Stimulated activated naive CD8-positive, alpha-beta T cell treated with anti-CD3 and anti-CD28 coated beads, Interleukin-15, amount 100 ng/mL, for 72 hours (primary cell): Measurements from ENCODE around the gene KCNMA1.

Source experiments
- ATAC-seq: fragments of 150-1000 bp; cut with Tn5 transposase; 2 replicates; pipeline ENCODE4 v1.10.0; 2021; ENCODE audit warnings: mild to moderate bottlenecking, moderate library complexity
- DNase-seq, 2 donors: peaks; one replicate each; pipeline ENCODE4 v3.0.0; 2021 to 2022
- H3K27ac Mint-ChIP-seq, 2 donors: one replicate each; pipeline ENCODE4 v1.8.0; 2022; ENCODE audit warnings: mild to moderate bottlenecking in 2 of 2, mixed read lengths in 2 of 2, moderate library complexity in 2 of 2
- H3K27me3 Mint-ChIP-seq: one replicate; pipeline ENCODE4 v1.8.0; 2022; ENCODE audit warnings: mixed read lengths
- H3K4me1 Mint-ChIP-seq: one replicate; pipeline ENCODE4 v1.8.0; 2022; ENCODE audit warnings: mild to moderate bottlenecking, mixed read lengths
- H3K4me3 Mint-ChIP-seq, 2 donors: one replicate each; pipeline ENCODE4 v1.8.0; 2022; ENCODE audit warnings: mild to moderate bottlenecking in 2 of 2, mixed read lengths in 2 of 2, moderate library complexity in 1 of 2
- H3K9me3 Mint-ChIP-seq, 2 donors: one replicate each; pipeline ENCODE4 v1.8.0; 2022; ENCODE audit warnings: mixed read lengths in 2 of 2

The KCNMA1 gene

GRCh38 chr10:77051837-77052236 lies 585.8 kb downstream of the KCNMA1 start:
- Mint-ChIP-seq H3K4me1 (no peaks in the 10 kb centered on the region), H3K9me3 (peaks cover 0 to 9% of the 10 kb centered on the region in 2 donors), H3K27ac (no peak overlapping the region), H3K4me3 (no peak overlapping the region), H3K27me3 (peaks cover 13% of the 10 kb centered on the region)
- ATAC-seq: no peak
- no peak for DNase-seq

GRCh38 chr10:77049896-77050295 lies 587.7 kb downstream of the KCNMA1 start:
- peaks cover 13% of the 10 kb centered on the region for H3K27me3 Mint-ChIP-seq
- H3K9me3 Mint-ChIP-seq: peaks cover 0 to 1% of the 10 kb centered on the region in 2 donors
- ATAC-seq (no peak), DNase-seq (no peak)
- no peak overlapping the region for H3K4me3 Mint-ChIP-seq
- no peaks in the 10 kb centered on the region for H3K4me1 Mint-ChIP-seq
- H3K27ac Mint-ChIP-seq: no peak overlapping the region

GRCh38 chr10:77049146-77049545 lies 588.5 kb downstream of the KCNMA1 start:
- peaks cover 13% of the 10 kb centered on the region for H3K27me3 Mint-ChIP-seq
- no peak overlapping the region for H3K27ac Mint-ChIP-seq
- H3K9me3 Mint-ChIP-seq: no peaks in the 10 kb centered on the region
- H3K4me1 Mint-ChIP-seq: no peaks in the 10 kb centered on the region
- no peak for DNase-seq
- no peak for ATAC-seq
- no peak overlapping the region for H3K4me3 Mint-ChIP-seq

- Mint-ChIP-seq H3K27ac (no peak overlapping the region), H3K27me3 (no peaks in the 10 kb centered on the region), H3K9me3 (no peaks in the 10 kb centered on the region), H3K4me1 (peaks cover 6% of the 10 kb centered on the region), H3K4me3 (no peak overlapping the region)
- ATAC-seq (no peak), DNase-seq (no peak)
Measured at GRCh38 chr10:77045085-77045484, 592.5 kb downstream of the KCNMA1 start.

GRCh38 chr10:77043420-77043763 lies 594.2 kb downstream of the KCNMA1 start:
- Mint-ChIP-seq H3K27ac (no peak overlapping the region), H3K4me1 (peaks cover 6% of the 10 kb centered on the region), H3K27me3 (no peaks in the 10 kb centered on the region), H3K4me3 (no peak overlapping the region), H3K9me3 (no peaks in the 10 kb centered on the region)
- DNase-seq (no peak), ATAC-seq (no peak)

- no peak for ATAC-seq
- H3K27ac Mint-ChIP-seq: no peak overlapping the region
- no peak overlapping the region for H3K4me3 Mint-ChIP-seq
- H3K27me3 Mint-ChIP-seq: no peaks in the 10 kb centered on the region
- peaks cover 6% of the 10 kb centered on the region for H3K4me1 Mint-ChIP-seq
- DNase-seq: no peak
- no peaks in the 10 kb centered on the region for H3K9me3 Mint-ChIP-seq
Measured at GRCh38 chr10:77042706-77043419, 594.7 kb downstream of the KCNMA1 start.

- Mint-ChIP-seq H3K27ac (peak overlapping the region in 1 of 2 donors; percentile 85), H3K27me3 (no peaks in the 10 kb centered on the region), H3K4me3 (peak overlapping the region; percentile 20 to 33), H3K9me3 (no peaks in the 10 kb centered on the region), H3K4me1 (peaks cover 6% of the 10 kb centered on the region)
- DNase-seq: peak in 1 of 2 donors; percentile 9
- peak; percentile 61 for ATAC-seq
Measured at GRCh38 chr10:77041636-77042258, 595.9 kb downstream of the KCNMA1 start.

- no peak overlapping the region for H3K27ac Mint-ChIP-seq
- no peaks in the 10 kb centered on the region for H3K9me3 Mint-ChIP-seq
- DNase-seq (no peak), ATAC-seq (no peak)
- no peak overlapping the region for H3K4me3 Mint-ChIP-seq
- H3K27me3 Mint-ChIP-seq: no peaks in the 10 kb centered on the region
- peaks cover 6% of the 10 kb centered on the region for H3K4me1 Mint-ChIP-seq
Measured at GRCh38 chr10:77038407-77038806, 599.2 kb downstream of the KCNMA1 start.

- DNase-seq: no peak
- H3K27me3 Mint-ChIP-seq: peaks cover 5% of the 10 kb centered on the region
- H3K4me1 Mint-ChIP-seq: peaks cover 6% of the 10 kb centered on the region
- no peaks in the 10 kb centered on the region for H3K9me3 Mint-ChIP-seq
- no peak overlapping the region for H3K4me3 Mint-ChIP-seq
- H3K27ac Mint-ChIP-seq: no peak overlapping the region
- no peak for ATAC-seq
Measured at GRCh38 chr10:77037735-77038403, 599.7 kb downstream of the KCNMA1 start.

GRCh38 chr10:77036993-77037734 lies 600.4 kb downstream of the KCNMA1 start:
- ATAC-seq (no peak), DNase-seq (no peak)
- H3K27ac Mint-ChIP-seq: no peak overlapping the region
- H3K4me3 Mint-ChIP-seq: no peak overlapping the region
- H3K4me1 Mint-ChIP-seq: peaks cover 6% of the 10 kb centered on the region
- H3K9me3 Mint-ChIP-seq: no peaks in the 10 kb centered on the region
- peaks cover 6% of the 10 kb centered on the region for H3K27me3 Mint-ChIP-seq

- Mint-ChIP-seq H3K27ac (no peak overlapping the region), H3K9me3 (no peaks in the 10 kb centered on the region), H3K4me3 (no peak overlapping the region), H3K27me3 (peaks cover 6% of the 10 kb centered on the region), H3K4me1 (peaks cover under 1% of the 10 kb centered on the region)
- ATAC-seq: no peak
- DNase-seq: no peak
Measured at GRCh38 chr10:77036276-77036675, 601.3 kb downstream of the KCNMA1 start.

- ATAC-seq (no peak), DNase-seq (no peak)
- H3K4me3 Mint-ChIP-seq: no peak overlapping the region
- H3K4me1 Mint-ChIP-seq: no peaks in the 10 kb centered on the region
- H3K9me3 Mint-ChIP-seq: no peaks in the 10 kb centered on the region
- peaks cover 8% of the 10 kb centered on the region for H3K27me3 Mint-ChIP-seq
- no peak overlapping the region for H3K27ac Mint-ChIP-seq
Measured at GRCh38 chr10:77034795-77035194, 602.8 kb downstream of the KCNMA1 start.

- Mint-ChIP-seq H3K27me3 (peaks cover 13% of the 10 kb centered on the region), H3K27ac (peak overlapping the region in 1 of 2 donors; percentile 55), H3K4me1 (no peaks in the 10 kb centered on the region), H3K9me3 (no peaks in the 10 kb centered on the region), H3K4me3 (no peak overlapping the region)
- ATAC-seq (no peak), DNase-seq (no peak)
Measured at GRCh38 chr10:77034240-77034639, 603.4 kb downstream of the KCNMA1 start.

- Mint-ChIP-seq H3K27me3 (peaks cover 14% of the 10 kb centered on the region), H3K4me1 (no peaks in the 10 kb centered on the region), H3K9me3 (no peaks in the 10 kb centered on the region), H3K27ac (no peak overlapping the region), H3K4me3 (no peak overlapping the region)
- ATAC-seq: no peak
- DNase-seq: no peak
Measured at GRCh38 chr10:77032188-77032570, 605.4 kb downstream of the KCNMA1 start.

- H3K4me1 Mint-ChIP-seq: no peaks in the 10 kb centered on the region
- DNase-seq (no peak), ATAC-seq (no peak)
- peaks cover 14% of the 10 kb centered on the region for H3K27me3 Mint-ChIP-seq
- no peaks in the 10 kb centered on the region for H3K9me3 Mint-ChIP-seq
- no peak overlapping the region for H3K27ac Mint-ChIP-seq
- no peak overlapping the region for H3K4me3 Mint-ChIP-seq
Measured at GRCh38 chr10:77031531-77032187, 605.9 kb downstream of the KCNMA1 start.
